ENCODE data around the gene SIAE. TPM values are rescaled to one million over a fixed set of nuclear protein-coding genes. Genes with fewer than 3 reads are reported as not detected.

SIAE gene, protein sequence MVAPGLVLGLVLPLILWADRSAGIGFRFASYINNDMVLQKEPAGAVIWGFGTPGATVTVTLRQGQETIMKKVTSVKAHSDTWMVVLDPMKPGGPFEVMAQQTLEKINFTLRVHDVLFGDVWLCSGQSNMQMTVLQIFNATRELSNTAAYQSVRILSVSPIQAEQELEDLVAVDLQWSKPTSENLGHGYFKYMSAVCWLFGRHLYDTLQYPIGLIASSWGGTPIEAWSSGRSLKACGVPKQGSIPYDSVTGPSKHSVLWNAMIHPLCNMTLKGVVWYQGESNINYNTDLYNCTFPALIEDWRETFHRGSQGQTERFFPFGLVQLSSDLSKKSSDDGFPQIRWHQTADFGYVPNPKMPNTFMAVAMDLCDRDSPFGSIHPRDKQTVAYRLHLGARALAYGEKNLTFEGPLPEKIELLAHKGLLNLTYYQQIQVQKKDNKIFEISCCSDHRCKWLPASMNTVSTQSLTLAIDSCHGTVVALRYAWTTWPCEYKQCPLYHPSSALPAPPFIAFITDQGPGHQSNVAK
- 10 to 100 TPM; 12.5 to 17.0 (median 14.9) TPM for total RNA-seq

GRCh38 chr11:124673333-124674167 lies at the start of gene SIAE, which contains the start of gene SPA17:
TSS of gene SIAE (minus strand) at chr11:124673739. CDS start at chr11:124673708, 31 bp downstream.
TSS of gene SPA17 (plus strand) at chr11:124673904. CDS start at chr11:124675265, 1,361 bp downstream.
- intact Hi-C loops (cut with DNase I; ENCODE audit: low total_unique reads), result loop anchor here (10.0 kb wide), 2 partner anchors 91 to 161 kb away; partner anchors contain the start of gene ESAM
- no peak for TF ChIP-seq CTCF (IDR thresholded peaks at IDR 0.05)
- TF ChIP-seq POLR2AphosphoS5 (IDR thresholded peaks at IDR 0.05), result peak; percentile 75 to 79 (median 76)
- peak; percentile 8 for TF ChIP-seq POLR2A (IDR thresholded peaks at IDR 0.05)
- Histone ChIP-seq H3K27me3 (no peaks in the 10 kb centered on the region), H3K4me1 (no peaks in the 10 kb centered on the region), H3K4me3 (peak within 1 kb of the TSS; percentile 70 to 77 (median 74)), H3K9me3 (no peaks in the 10 kb centered on the region), H3K27ac (peak within 1 kb of the TSS; percentile 92 to 94), H3K36me3 (no peaks in the 10 kb centered on the region)
- peak; percentile 92 to 93 for DNase-seq (ENCODE audit: low spot score in 2 of 2)

- peaks cover 0 to 32% of the 10 kb centered on the region in 2 donors for H3K27me3 ChIP-seq
- no peak overlapping the region for H3K27ac ChIP-seq
- H3K9me3 ChIP-seq, result no peaks in the 10 kb centered on the region
- intact Hi-C loops (cut with DNase I; ENCODE audit: low total_unique reads), result no loop called here
- no peak for TF ChIP-seq POLR2AphosphoS5 (IDR thresholded peaks at IDR 0.05)
- TF ChIP-seq CTCF (IDR thresholded peaks at IDR 0.05), result no peak
- TF ChIP-seq POLR2A (IDR thresholded peaks at IDR 0.05), result no peak
- DNase-seq (ENCODE audit: low spot score in 2 of 2), result no peak
- H3K4me1 ChIP-seq, result no peaks in the 10 kb centered on the region
- H3K36me3 ChIP-seq, result no peaks in the 10 kb centered on the region
- no peak overlapping the region for H3K4me3 ChIP-seq
These were observed 48.6 kb upstream of the SIAE start for GRCh38 chr11:124722176-124722575.

DNA sequence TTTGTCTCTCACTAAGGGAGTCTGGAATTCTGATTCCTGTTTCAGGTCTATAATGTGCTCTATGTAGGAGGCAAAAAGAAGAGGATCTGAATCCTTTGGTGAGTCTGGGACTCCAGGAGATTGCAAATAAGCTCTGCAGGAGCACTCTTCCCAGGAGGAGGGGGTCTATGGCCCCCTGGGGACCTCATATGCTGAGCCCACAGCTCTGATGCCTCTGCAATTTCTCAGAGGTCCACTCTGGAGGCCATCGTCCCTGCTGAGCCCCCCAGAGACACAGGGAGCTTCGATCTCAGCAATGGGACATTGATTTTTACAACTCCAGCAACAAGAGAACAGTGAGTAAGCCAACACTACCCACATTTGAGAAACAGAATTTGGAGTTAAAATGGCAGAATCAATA lies 46.0 kb upstream of the SIAE start:
- peaks cover 0 to 35% of the 10 kb centered on the region in 2 donors for H3K27me3 ChIP-seq

DNA sequence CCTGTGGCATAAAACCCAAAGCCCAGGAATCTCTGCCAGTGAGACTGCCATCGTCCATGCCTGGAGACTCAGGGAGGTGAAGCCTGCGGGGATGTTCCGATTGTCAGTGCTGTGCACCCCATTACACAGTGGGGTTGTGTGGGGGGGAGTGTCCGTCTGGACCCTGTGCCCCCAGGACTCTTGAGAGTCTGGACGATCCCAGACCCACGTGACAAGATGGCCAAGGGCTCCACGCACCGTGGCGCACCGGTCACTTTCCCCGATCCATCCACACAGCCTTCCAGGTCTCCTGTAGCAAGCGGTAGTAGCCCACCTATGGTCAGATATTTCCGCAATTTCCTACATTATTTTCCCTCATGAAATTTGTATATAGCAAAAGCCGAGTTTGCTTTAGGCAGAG lies 45.3 kb upstream of the SIAE start:
- H3K27me3 ChIP-seq, result peaks cover 0 to 35% of the 10 kb centered on the region in 2 donors
- intact Hi-C loops (cut with DNase I; ENCODE audit: low total_unique reads), result no loop called here
- no peaks in the 10 kb centered on the region for H3K4me1 ChIP-seq
- TF ChIP-seq POLR2A (IDR thresholded peaks at IDR 0.05), result no peak
- TF ChIP-seq POLR2AphosphoS5 (IDR thresholded peaks at IDR 0.05), result no peak
- TF ChIP-seq CTCF (IDR thresholded peaks at IDR 0.05), result no peak
- no peaks in the 10 kb centered on the region for H3K36me3 ChIP-seq
- DNase-seq (ENCODE audit: low spot score in 2 of 2), result no peak
- no peak overlapping the region for H3K27ac ChIP-seq
- H3K9me3 ChIP-seq, result no peaks in the 10 kb centered on the region
- no peak overlapping the region for H3K4me3 ChIP-seq

More for the DNA sequence above, 46.0 kb upstream of the SIAE start:
- no peak for DNase-seq (ENCODE audit: low spot score in 2 of 2)
- TF ChIP-seq POLR2AphosphoS5 (IDR thresholded peaks at IDR 0.05), result no peak
- no peak for TF ChIP-seq POLR2A (IDR thresholded peaks at IDR 0.05)
- TF ChIP-seq CTCF (IDR thresholded peaks at IDR 0.05), result no peak
- intact Hi-C loops (cut with DNase I; ENCODE audit: low total_unique reads), result no loop called here
- no peaks in the 10 kb centered on the region for H3K4me1 ChIP-seq
- no peak overlapping the region for H3K4me3 ChIP-seq
- H3K36me3 ChIP-seq, result no peaks in the 10 kb centered on the region
- no peaks in the 10 kb centered on the region for H3K9me3 ChIP-seq
- no peak overlapping the region for H3K27ac ChIP-seq
